HG03159 (cell line): ENCODE measurements around the gene GUCY1B1.

Experiments
- ATAC-seq: cut with Tn5 transposase; IDR thresholded peaks from one replicate; pipeline ENCODE4 v1.9.1; 2021; ENCODE audit warnings: mild to moderate bottlenecking, moderate library complexity; ENCODE audit not compliant: unreplicated experiment

The GUCY1B1 gene

GRCh38 chr4:155758481-155759371, at the start of gene GUCY1B1:
GUCY1B1 (plus strand) TSS chr4:155759021; CDS start chr4:155759141, 120 bp downstream.
- ATAC-seq = peak; percentile 98

GRCh38 chr4:155709918-155710317, 48.9 kb upstream of the GUCY1B1 start:
- ATAC-seq = no peak

GRCh38 chr4:155711556-155711955, 47.3 kb upstream of the GUCY1B1 start:
- no peak for ATAC-seq

GRCh38 chr4:155712846-155713245, 46.0 kb upstream of the GUCY1B1 start:
- no peak for ATAC-seq

- ATAC-seq = no peak
These were observed 44.9 kb upstream of the GUCY1B1 start for GRCh38 chr4:155713911-155714310.

- ATAC-seq = no peak
These were observed 36.5 kb upstream of the GUCY1B1 start for GRCh38 chr4:155722336-155722735.

- ATAC-seq = no peak
These were observed 35.9 kb upstream of the GUCY1B1 start for GRCh38 chr4:155722816-155723499.

GRCh38 chr4:155724731-155725130, 34.1 kb upstream of the GUCY1B1 start:
- no peak for ATAC-seq

- ATAC-seq = no peak
These were observed 24.8 kb upstream of the GUCY1B1 start for GRCh38 chr4:155734065-155734464.

- ATAC-seq = no peak
These were observed 23.9 kb upstream of the GUCY1B1 start for GRCh38 chr4:155734951-155735350.

GRCh38 chr4:155735496-155735895, 23.3 kb upstream of the GUCY1B1 start:
- no peak for ATAC-seq

GRCh38 chr4:155738548-155738947, 20.3 kb upstream of the GUCY1B1 start:
- ATAC-seq = no peak

GRCh38 chr4:155741546-155741945, 17.3 kb upstream of the GUCY1B1 start:
- ATAC-seq = no peak

GRCh38 chr4:155742310-155743015, 16.4 kb upstream of the GUCY1B1 start:
- no peak for ATAC-seq

- no peak for ATAC-seq
These were observed 12.8 kb upstream of the GUCY1B1 start for GRCh38 chr4:155745984-155746383.

- ATAC-seq = no peak
These were observed 10.8 kb upstream of the GUCY1B1 start for GRCh38 chr4:155748039-155748438.

GRCh38 chr4:155749041-155749440, 9.8 kb upstream of the GUCY1B1 start:
- no peak for ATAC-seq

- ATAC-seq = no peak
These were observed 7.3 kb upstream of the GUCY1B1 start for GRCh38 chr4:155751569-155751968.

GRCh38 chr4:155757745-155758265, 1.0 kb upstream of the GUCY1B1 start:
- no peak for ATAC-seq

GRCh38 chr4:155759372-155760252, 791 bp downstream of the GUCY1B1 start:
- peak; percentile 21 for ATAC-seq
